CD14-positive monocyte (primary cell): ENCODE measurements around the gene SYCP2L. TPM values are rescaled to one million over a fixed set of nuclear protein-coding genes. Genes with fewer than 3 reads are reported as not detected.

Source experiments
- DNase-seq, 3 donors: peaks; one replicate each; pipeline ENCODE4 v3.0.0-alpha.2; 2011 to 2022
- H2AFZ ChIP-seq: 2 replicates; pipeline ENCODE4 v1.6.0; 2012; ENCODE audit warnings: mild to moderate bottlenecking, low read depth, low read length, inconsistent platforms; ENCODE audit not compliant: insufficient read depth, poor library complexity, severe bottlenecking
- H3K27ac ChIP-seq, 2 donors: 1 replicate in 1 of 2; 2 replicates in 1 of 2; pipeline ENCODE4 v1.5.1; 2012 to 2013; ENCODE audit warnings: low read length in 2 of 2, control low read depth in 1 of 2, inconsistent platforms in 1 of 2, low read depth in 1 of 2, mild to moderate bottlenecking in 1 of 2
- H3K27me3 ChIP-seq, 2 donors: one replicate each; pipeline versions ENCODE4 v1.6.0 to v1.6.1; 2011 to 2013; ENCODE audit warnings: low read length in 2 of 2; ENCODE audit not compliant: control insufficient read depth in 2 of 2, insufficient read depth in 2 of 2
- H3K36me3 ChIP-seq, 2 donors: replicated peaks in 1 of 2; 1 replicate in 1 of 2; 2 replicates in 1 of 2; pipeline versions ENCODE4 v1.5.1 to v1.6.1; 2012 to 2013; ENCODE audit warnings: low read length in 2 of 2, control low read depth in 1 of 2, inconsistent platforms in 1 of 2, mild to moderate bottlenecking in 1 of 2; ENCODE audit not compliant: insufficient read depth in 2 of 2, control insufficient read depth in 1 of 2
- H3K4me1 ChIP-seq, 2 donors: 1 replicate in 1 of 2; 2 replicates in 1 of 2; pipeline versions ENCODE4 v1.5.1 to v1.6.1; 2012 to 2013; ENCODE audit warnings: low read length in 2 of 2, control low read depth in 1 of 2, inconsistent platforms in 1 of 2, mild to moderate bottlenecking in 1 of 2, moderate library complexity in 1 of 2; ENCODE audit not compliant: insufficient read depth in 2 of 2, control insufficient read depth in 1 of 2
- H3K4me2 ChIP-seq: replicated peaks from 2 replicates; pipeline ENCODE3; 2012; ENCODE audit warnings: low read length, moderate library complexity, mild to moderate bottlenecking; ENCODE audit not compliant: poor library complexity, severe bottlenecking; ENCODE audit errors: extremely low read depth
- H3K4me3 ChIP-seq, 3 experiments: fragments of 200-600 bp in 1 of 3; sonication (generic) in 1 of 3; replicated peaks in 1 of 3; 1 replicate in 2 of 3; 2 replicates in 1 of 3; pipeline ENCODE4 v1.5.1; 2011 to 2013; ENCODE audit warnings: low read length in 3 of 3, mild to moderate bottlenecking in 3 of 3, control low read depth in 2 of 3, low read depth in 2 of 3, inconsistent platforms in 1 of 3, moderate library complexity in 1 of 3
- H3K79me2 ChIP-seq: 2 replicates; pipeline ENCODE4 v1.6.0; 2012; ENCODE audit warnings: mild to moderate bottlenecking, control low read depth, inconsistent platforms, low read length, moderate library complexity; ENCODE audit not compliant: insufficient read depth
- H3K9ac ChIP-seq: 2 replicates; pipeline ENCODE4 v1.6.0; 2017; ENCODE audit warnings: low read length, mild to moderate bottlenecking; ENCODE audit not compliant: insufficient read depth, poor library complexity, severe bottlenecking
- H3K9me3 ChIP-seq, 2 donors: replicated peaks in 1 of 2; 1 replicate in 1 of 2; 2 replicates in 1 of 2; pipeline versions ENCODE4 v1.5.1 to v1.6.1; 2012 to 2013; ENCODE audit warnings: low read length in 2 of 2, control low read depth in 1 of 2; ENCODE audit not compliant: control insufficient read depth in 1 of 2, insufficient read depth in 1 of 2
- H4K20me1 ChIP-seq: 2 replicates; pipeline ENCODE4 v1.6.0; 2012; ENCODE audit warnings: mild to moderate bottlenecking, low read length, control low read depth, moderate library complexity; ENCODE audit not compliant: insufficient read depth
- H3K27ac Mint-ChIP-seq, 7 donors: one replicate each; pipeline ENCODE4 v1.8.0; 2020; ENCODE audit warnings: mild to moderate bottlenecking in 7 of 7, mixed read lengths in 7 of 7, moderate library complexity in 6 of 7, inconsistent platforms in 2 of 7
- H3K27me3 Mint-ChIP-seq, 3 donors: one replicate each; pipeline ENCODE4 v1.8.0; 2021 to 2022; ENCODE audit warnings: low read depth in 3 of 3, mild to moderate bottlenecking in 3 of 3, mixed read lengths in 3 of 3, moderate library complexity in 3 of 3, inconsistent platforms in 1 of 3
- H3K36me3 Mint-ChIP-seq, 2 donors: one replicate each; pipeline ENCODE4 v1.8.0; 2020; ENCODE audit warnings: mixed read lengths in 2 of 2, inconsistent platforms in 1 of 2, mild to moderate bottlenecking in 1 of 2
- H3K4me1 Mint-ChIP-seq: one replicate; pipeline ENCODE4 v1.8.0; 2020; ENCODE audit warnings: mild to moderate bottlenecking, mixed read lengths
- H3K4me3 Mint-ChIP-seq, 2 donors: one replicate each; pipeline ENCODE4 v1.8.0; 2020; ENCODE audit warnings: mild to moderate bottlenecking in 2 of 2, mixed read lengths in 2 of 2, moderate library complexity in 1 of 2
- H3K9me3 Mint-ChIP-seq, 7 donors: one replicate each; pipeline ENCODE4 v1.8.0; 2020 to 2022; ENCODE audit warnings: mixed read lengths in 7 of 7, mild to moderate bottlenecking in 6 of 7, moderate library complexity in 6 of 7, inconsistent platforms in 2 of 7
- CTCF ChIP-seq: fragments of 200-600 bp; IDR thresholded peaks from one replicate; pipeline ENCODE4 v1.8.0; 2022; ENCODE audit warnings: antibody characterized with exemption, mild to moderate bottlenecking
- WGBS: methylation state at CpG from one replicate; pipeline ENCODE4 v1.1.5; 2013; ENCODE audit warnings: missing lambda C conversion rate; ENCODE audit not compliant: insufficient coverage; 5-methylcytosine and 5-hydroxymethylcytosine counted together
- intact Hi-C, 2 donors: fragments of 100-400 bp; cut with micrococcal nuclease; formaldehyde crosslinking; loops; one replicate each; pipeline versions ENCODE4 v1.15.0 to v1.15.1; 2023
- polyA plus RNA-seq, 3 donors: library from polyadenylated mRNA; depleted of rRNA in 1 of 3; unstranded in 2 of 3; stranded (reverse) in 1 of 3; fragments of 300-500 nt in 2 of 3; fragments of >200 nt in 1 of 3; fragmentation: Illumina TruSeq in 2 of 3; gene quantifications; 1 replicate in 2 of 3; 2 replicates in 1 of 3; pipeline ENCODE4 v1.2.3, GENCODE V29; 2012 to 2021

SYCP2L gene
- polyA plus RNA-seq, 3 donors: 0.08 TPM; not detected in 2

- Histone ChIP-seq H3K4me1 (no peaks in the 10 kb centered on the region), H2AFZ (no peak overlapping the region), H3K79me2 (no peaks in the 10 kb centered on the region), H3K9ac (no peak overlapping the region), H3K9me3 (no peaks in the 10 kb centered on the region), H4K20me1 (no peaks in the 10 kb centered on the region), H3K27me3 (peaks cover 2% of the 10 kb centered on the region in 2 donors), H3K4me3 (no peak overlapping the region), H3K4me2 (no peak overlapping the region), H3K36me3 (no peaks in the 10 kb centered on the region), H3K27ac (no peak overlapping the region)
- WGBS: no CpG with 5 or more reads among the region's 1 CpG
- Mint-ChIP-seq H3K4me1 (no peaks in the 10 kb centered on the region), H3K4me3 (no peak overlapping the region), H3K27me3 (peaks cover 9 to 22% (median 10%) of the 10 kb centered on the region in 3 donors), H3K27ac (no peak overlapping the region), H3K9me3 (peaks cover 0 to 7% (median 0%) of the 10 kb centered on the region in 7 donors), H3K36me3 (no peaks in the 10 kb centered on the region)
- TF ChIP-seq CTCF: no peak
- no peak for DNase-seq
- intact Hi-C loops: no loop called here
Observed at GRCh38 chr6:10873374-10873773, 13.5 kb upstream of the SYCP2L start.

GRCh38 chr6:10874207-10874606, 12.6 kb upstream of the SYCP2L start:
- no peak for TF ChIP-seq CTCF
- intact Hi-C loops: no loop called here
- peak overlapping the region in 1 of 7 donors; percentile 50 for H3K27ac Mint-ChIP-seq
- H3K9me3 Mint-ChIP-seq: peaks cover 0 to 9% (median 0%) of the 10 kb centered on the region in 7 donors
- 95% methylated on average over 6 of the region's 6 CpGs for WGBS
- H4K20me1 ChIP-seq: no peaks in the 10 kb centered on the region
- H3K4me1 ChIP-seq: no peaks in the 10 kb centered on the region
- DNase-seq: no peak
- H3K4me3 ChIP-seq: no peak overlapping the region
- H3K36me3 Mint-ChIP-seq: no peaks in the 10 kb centered on the region
- peaks cover 12 to 29% (median 13%) of the 10 kb centered on the region in 3 donors for H3K27me3 Mint-ChIP-seq
- H3K79me2 ChIP-seq: no peaks in the 10 kb centered on the region
- no peaks in the 10 kb centered on the region for H3K9me3 ChIP-seq
- no peak overlapping the region for H2AFZ ChIP-seq
- no peak overlapping the region for H3K9ac ChIP-seq
- H3K36me3 ChIP-seq: no peaks in the 10 kb centered on the region
- no peak overlapping the region for H3K27ac ChIP-seq
- no peak overlapping the region for H3K4me3 Mint-ChIP-seq
- H3K27me3 ChIP-seq: peaks cover 3% of the 10 kb centered on the region in 2 donors
- no peaks in the 10 kb centered on the region for H3K4me1 Mint-ChIP-seq
- H3K4me2 ChIP-seq: no peak overlapping the region
